ENCODE data around the gene NUP35. TPM values are rescaled to one million over a fixed set of nuclear protein-coding genes. Genes with fewer than 3 reads are reported as not detected.

NUP35 gene
- total and polyA plus RNA-seq, 2 of the 8 experiments (the other 6 are each of a cell fraction or from before 2014, with no cell fraction given) = 30.7 to 48.7 TPM

DNA sequence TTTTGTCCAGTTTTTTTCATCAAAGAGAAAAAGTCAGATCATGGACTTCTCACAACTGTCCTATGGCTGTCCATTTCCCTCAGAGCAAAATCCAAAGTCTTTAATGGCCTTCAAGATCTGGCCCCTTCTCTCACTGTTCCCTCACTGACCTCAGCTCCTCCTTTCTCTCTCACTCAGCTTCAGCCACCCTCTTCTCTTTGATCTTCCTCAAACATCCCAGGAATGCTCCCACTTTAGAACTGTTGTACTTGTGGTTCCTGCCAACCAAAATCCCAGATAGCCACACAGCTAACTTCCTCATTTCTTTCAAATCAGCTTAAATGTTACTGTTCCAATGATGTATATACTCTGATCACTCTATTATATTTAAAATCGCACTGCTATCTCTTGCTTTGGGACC, 82.9 kb downstream of the NUP35 start:
- Histone ChIP-seq H3K4me3 (ENCODE audit: extremely low read depth in 1 of 4, insufficient read depth in 2 of 4, low read depth in 3 of 4, low read length in 4 of 4) (no peak overlapping the region), H3K18ac (ENCODE audit: extremely low read depth, low read length) (no peak overlapping the region), H2BK5ac (ENCODE audit: low read depth, low read length) (no peak overlapping the region), H4K5ac (ENCODE audit: insufficient read length, low read depth, low read length) (no peak overlapping the region), H3K4me2 (ENCODE audit: insufficient read depth in 1 of 2, low read depth in 2 of 2, low read length in 2 of 2) (no peak overlapping the region), H3K9me3 (ENCODE audit: insufficient read depth in 2 of 2, low read depth in 1 of 2, low read length in 1 of 2) (no peaks in the 10 kb centered on the region), H2BK12ac (ENCODE audit: low read depth, low read length) (no peak overlapping the region), H3K27ac (ENCODE audit: low read depth, low read length) (no peak overlapping the region), H2BK20ac (ENCODE audit: low read length) (no peak overlapping the region), H3K23ac (ENCODE audit: insufficient read length) (no peak overlapping the region), H2AK5ac (ENCODE audit: low read depth, low read length) (no peak overlapping the region), H3K23me2 (ENCODE audit: low read depth, low read length) (no peaks in the 10 kb centered on the region), H3K56ac (replicated peaks; ENCODE audit: insufficient read length, low read depth, low read length) (no peak overlapping the region), H4K8ac (ENCODE audit: extremely low read depth, insufficient read depth, low read length) (no peak overlapping the region), H3K4ac (replicated peaks; ENCODE audit: insufficient read length, low read depth, low read length) (no peak overlapping the region), H3K27me3 (replicated peaks in 1 of 4; ENCODE audit: control insufficient read depth in 3 of 4, extremely low read depth in 1 of 4, insufficient read depth in 3 of 4, low read length in 3 of 4) (no peaks in the 10 kb centered on the region), H4K91ac (replicated peaks; ENCODE audit: insufficient read length, low read length) (no peak overlapping the region), H3K9ac (replicated peaks in 1 of 4; ENCODE audit: extremely low read depth in 1 of 4, low read depth in 3 of 4, low read length in 3 of 4) (no peak overlapping the region), H2AFZ (ENCODE audit: low read length) (no peak overlapping the region), H3K36me3 (ENCODE audit: control insufficient read depth in 2 of 4, insufficient read depth in 4 of 4, low read length in 3 of 4) (no peaks in the 10 kb centered on the region), H2BK120ac (replicated peaks; ENCODE audit: low read depth, low read length) (no peak overlapping the region), H3K14ac (ENCODE audit: insufficient read length) (no peak overlapping the region), H3K79me2 (ENCODE audit: control insufficient read depth in 1 of 2, insufficient read depth in 2 of 2, low read length in 2 of 2) (no peaks in the 10 kb centered on the region), H3K4me1 (replicated peaks in 1 of 4; ENCODE audit: control insufficient read depth in 3 of 4, insufficient read depth in 4 of 4, low read length in 3 of 4) (no peaks in the 10 kb centered on the region; a peak in 1 of 7 replicates), H3K79me1 (ENCODE audit: low read depth, low read length) (no peaks in the 10 kb centered on the region), H4K20me1 (replicated peaks in 1 of 2; ENCODE audit: control insufficient read depth in 1 of 2, insufficient read depth in 2 of 2, low read length in 2 of 2) (peaks cover 0 to 2% of the 10 kb centered on the region in 2 experiments), H2BK15ac (ENCODE audit: low read length) (no peak overlapping the region)
- TF ChIP-seq CEBPB (IDR thresholded peaks at IDR 0.05; ENCODE audit: low read depth, low read length) (no peak), BRCA1 (IDR thresholded peaks at IDR 0.05; ENCODE audit: low read depth, low read length) (no peak), EP300 (IDR thresholded peaks at IDR 0.05; ENCODE audit: borderline replicate concordance in 1 of 2, low read depth in 2 of 2, low read length in 2 of 2) (no peak), CBX5 (IDR thresholded peaks at IDR 0.05; ENCODE audit: low read depth, low read length) (no peak), KDM4A (IDR thresholded peaks at IDR 0.05; ENCODE audit: low read depth, low read length, severe bottlenecking) (no peak), EGR1 (IDR thresholded peaks at IDR 0.05; ENCODE audit: borderline replicate concordance, low read depth, low read length) (no peak), POLR2AphosphoS5 (IDR thresholded peaks at IDR 0.05; ENCODE audit: low read depth, low read length) (no peak)
- WGBS, 2 experiments (ENCODE audit: extremely low coverage in 1 of 2, insufficient coverage in 1 of 2, insufficient read length in 1 of 2, insufficient replicate concordance in 2 of 2, low coverage in 1 of 2, low lambda C conversion rate in 2 of 2, missing lambda C conversion rate in 1 of 2) = 89% methylated on average over 1 of the region's 1 CpG; no CpG with 5 or more reads in 1 of the 2 experiments
- no peak for DNase-seq (ENCODE audit: low read depth in 1 of 2, low spot score in 2 of 2)
- CTCF ChIA-PET (ENCODE audit: partially characterized antibody) = interaction anchor here (0.6 to 1.3 kb wide), 3 partner anchors 13 to 226 kb away, joined by 3 read pairs; no protein-coding TSS in a partner anchor
- no peak for FAIRE-seq
- POLR2A ChIA-PET (ENCODE audit: partially characterized antibody) = interaction anchor here (0.9 kb wide), 1 partner anchor 14 kb away, joined by 4 read pairs; no protein-coding TSS in a partner anchor

Data from H1 (cell line).